Panc1 (cell line): ENCODE results near the gene GPR137B. TPM values are rescaled to one million over a fixed set of nuclear protein-coding genes. Genes with fewer than 3 reads are reported as not detected.
"Not testable (repeated sequence)": the region's sequence is repeated elsewhere in the genome, so short reads cannot be mapped to it uniquely, and the experiment has no call there.

Source experiments
- ATAC-seq: fragments of 200-7000 bp; cut with Tn5 transposase; 2 replicates; pipeline ENCODE4 v1.9.1; 2020; ENCODE audit warnings: mild to moderate bottlenecking, moderate library complexity
- BruUV-seq: library from RNA; stranded (reverse); fragments of 400-500 nt; replicated peaks from 2 replicates; lab custom pipeline; 2021; lab: Mats Ljungman, UMichigan
- CTCF ChIA-PET: fragments of 300-600 bp; sonication (Branson Sonifier 250); formaldehyde crosslinking; loops from one replicate; lab custom pipeline; 2022; ENCODE audit warnings: antibody characterized with exemption; lab: Charles Lee
- POLR2A ChIA-PET: fragments of 300-600 bp; sonication (Branson Sonifier 250); formaldehyde crosslinking; loops from one replicate; lab custom pipeline; 2022; ENCODE audit warnings: antibody characterized with exemption; lab: Charles Lee
- DNase-seq: peaks from one replicate; pipeline ENCODE4 v3.0.0-alpha.2; 2010; ENCODE audit warnings: low read depth, low spot score
- H3K27ac ChIP-seq: 2 replicates; pipeline ENCODE4 v1.5.1; 2011; ENCODE audit warnings: mild to moderate bottlenecking, low read length, inconsistent platforms
- H3K27me3 ChIP-seq: fragments of 200-500 bp; sonication (Bioruptor generic); 2 replicates; pipeline ENCODE4 v1.6.0; 2014; ENCODE audit warnings: low read length, inconsistent platforms; ENCODE audit not compliant: control insufficient read depth, insufficient read depth
- H3K36me3 ChIP-seq: fragments of 200-500 bp; sonication (Bioruptor generic); 2 replicates; pipeline ENCODE4 v1.5.1; 2014; ENCODE audit warnings: inconsistent platforms, mild to moderate bottlenecking, low read length, moderate library complexity; ENCODE audit not compliant: control insufficient read depth, insufficient read depth
- H3K4me1 ChIP-seq: 2 replicates; pipeline ENCODE4 v1.5.1; 2011; ENCODE audit warnings: inconsistent platforms, mild to moderate bottlenecking, low read length, moderate library complexity; ENCODE audit not compliant: control insufficient read depth, insufficient read depth
- H3K4me3 ChIP-seq, 2 experiments: 2 replicates each; pipeline ENCODE4 v1.5.1; 2011 to 2012; ENCODE audit warnings: low read depth in 2 of 2, low read length in 2 of 2, mild to moderate bottlenecking in 2 of 2, inconsistent platforms in 1 of 2, moderate library complexity in 1 of 2
- H3K9me3 ChIP-seq: fragments of 200-500 bp; sonication (Bioruptor generic); 2 replicates; pipeline ENCODE4 v1.5.1; 2014; ENCODE audit warnings: low read depth, mild to moderate bottlenecking, inconsistent platforms, low read length, moderate library complexity; ENCODE audit not compliant: control insufficient read depth, insufficient read depth
- CTCF ChIP-seq: fragments of 450-650 bp; IDR thresholded peaks from 2 replicates; pipeline ENCODE4 v1.5.1; 2017; ENCODE audit warnings: mild to moderate bottlenecking
- POLR2AphosphoS5 ChIP-seq: IDR thresholded peaks from 2 replicates; pipeline ENCODE4 v1.6.1; 2012; ENCODE audit warnings: mild to moderate bottlenecking, low read depth, low read length, moderate library complexity
- SIN3A ChIP-seq: IDR thresholded peaks from 2 replicates; pipeline ENCODE4 v1.6.1; 2012; ENCODE audit warnings: low read depth, mild to moderate bottlenecking, low read length, moderate library complexity, borderline replicate concordance; ENCODE audit not compliant: insufficient read depth
- TCF7L2 ChIP-seq: IDR thresholded peaks from 2 replicates; pipeline ENCODE4 v1.6.1; 2011; ENCODE audit warnings: mild to moderate bottlenecking, low read depth, low read length, inconsistent platforms
- in situ Hi-C: cut with HindIII; loops from 2 replicates; pipeline ENCODE4 v1.10.0; 2016; ENCODE audit warnings: low sequenced_read_pairs, low pct_unique_long_range_greater_than_20kb
- intact Hi-C: fragments of 100-400 bp; cut with micrococcal nuclease; formaldehyde crosslinking; loops from one replicate; pipeline ENCODE4 v1.10.0; 2022; ENCODE audit not compliant: unreplicated experiment
- total RNA-seq: library from RNA; stranded (reverse); gene quantifications from one replicate; pipeline ENCODE4 v1.2.1, GENCODE V29; 2021; ENCODE audit not compliant: unreplicated experiment
- TF ChIP-seq, protein P1 (sequence below), 2 experiments: IDR thresholded peaks; 2 replicates each; pipeline ENCODE4 v1.6.1; 2011 to 2012; ENCODE audit warnings: low read depth in 2 of 2, control low read depth in 1 of 2, low read length in 1 of 2, mild to moderate bottlenecking in 1 of 2, moderate library complexity in 1 of 2; ENCODE audit not compliant: insufficient read depth in 1 of 2

Gene GPR137B
- total RNA-seq, 1 experiment from 2014 or later, result 25.3 TPM

DNA sequence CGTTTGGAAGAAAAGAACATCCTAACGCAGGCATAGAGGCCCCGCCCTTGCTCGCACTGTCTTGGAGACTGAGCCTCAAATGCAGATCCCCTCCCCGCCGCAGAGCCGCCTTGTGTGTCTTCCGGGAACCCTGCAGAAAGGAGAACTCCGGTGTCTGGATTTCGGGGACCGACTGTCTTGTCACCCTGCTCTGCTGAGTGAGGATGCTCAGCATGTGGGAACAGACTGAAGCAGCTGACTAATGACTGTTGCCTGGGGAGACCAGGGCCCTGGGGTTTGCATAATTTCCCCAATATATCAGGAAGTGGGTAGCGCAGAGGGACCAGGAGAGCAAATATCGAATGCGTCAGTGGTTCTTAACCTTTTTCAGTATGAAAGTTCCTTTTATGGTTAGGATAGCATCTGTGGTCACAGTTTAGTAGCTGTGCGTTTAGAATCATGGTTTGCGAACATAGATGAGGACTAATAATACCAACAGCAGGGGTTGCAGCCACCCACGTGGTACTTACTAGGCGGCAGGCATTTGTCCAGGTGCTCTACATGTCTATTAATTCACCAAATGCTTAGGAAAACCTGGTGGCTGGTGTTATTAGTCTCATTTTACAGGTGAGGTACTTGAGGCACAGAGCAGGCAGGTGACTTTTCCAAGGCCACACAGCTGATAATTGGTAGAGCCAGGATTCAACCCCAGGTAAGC is 14.3 kb downstream of the GPR137B start:
- BruUV-seq, result no TSS peak
- no peak for TF ChIP-seq CTCF
- TF ChIP-seq, protein P1, sequence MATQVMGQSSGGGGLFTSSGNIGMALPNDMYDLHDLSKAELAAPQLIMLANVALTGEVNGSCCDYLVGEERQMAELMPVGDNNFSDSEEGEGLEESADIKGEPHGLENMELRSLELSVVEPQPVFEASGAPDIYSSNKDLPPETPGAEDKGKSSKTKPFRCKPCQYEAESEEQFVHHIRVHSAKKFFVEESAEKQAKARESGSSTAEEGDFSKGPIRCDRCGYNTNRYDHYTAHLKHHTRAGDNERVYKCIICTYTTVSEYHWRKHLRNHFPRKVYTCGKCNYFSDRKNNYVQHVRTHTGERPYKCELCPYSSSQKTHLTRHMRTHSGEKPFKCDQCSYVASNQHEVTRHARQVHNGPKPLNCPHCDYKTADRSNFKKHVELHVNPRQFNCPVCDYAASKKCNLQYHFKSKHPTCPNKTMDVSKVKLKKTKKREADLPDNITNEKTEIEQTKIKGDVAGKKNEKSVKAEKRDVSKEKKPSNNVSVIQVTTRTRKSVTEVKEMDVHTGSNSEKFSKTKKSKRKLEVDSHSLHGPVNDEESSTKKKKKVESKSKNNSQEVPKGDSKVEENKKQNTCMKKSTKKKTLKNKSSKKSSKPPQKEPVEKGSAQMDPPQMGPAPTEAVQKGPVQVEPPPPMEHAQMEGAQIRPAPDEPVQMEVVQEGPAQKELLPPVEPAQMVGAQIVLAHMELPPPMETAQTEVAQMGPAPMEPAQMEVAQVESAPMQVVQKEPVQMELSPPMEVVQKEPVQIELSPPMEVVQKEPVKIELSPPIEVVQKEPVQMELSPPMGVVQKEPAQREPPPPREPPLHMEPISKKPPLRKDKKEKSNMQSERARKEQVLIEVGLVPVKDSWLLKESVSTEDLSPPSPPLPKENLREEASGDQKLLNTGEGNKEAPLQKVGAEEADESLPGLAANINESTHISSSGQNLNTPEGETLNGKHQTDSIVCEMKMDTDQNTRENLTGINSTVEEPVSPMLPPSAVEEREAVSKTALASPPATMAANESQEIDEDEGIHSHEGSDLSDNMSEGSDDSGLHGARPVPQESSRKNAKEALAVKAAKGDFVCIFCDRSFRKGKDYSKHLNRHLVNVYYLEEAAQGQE (IDR thresholded peaks at IDR 0.05; ENCODE audit: insufficient read depth in 1 of 2, low read depth in 2 of 2, low read length in 1 of 2), result no peak
- TF ChIP-seq TCF7L2, result no peak
- no peak for TF ChIP-seq SIN3A
- no peak for TF ChIP-seq POLR2AphosphoS5
- in situ Hi-C loops, result no loop called here
- Histone ChIP-seq H3K36me3 (no peaks in the 10 kb centered on the region), H3K4me3 (no peak overlapping the region), H3K27ac (no peak overlapping the region), H3K9me3 (0 out of 2 replicates have a peak, but pooled peaks cover 4% of the 10 kb centered on the region), H3K27me3 (no peaks in the 10 kb centered on the region), H3K4me1 (no peaks in the 10 kb centered on the region)
- no peak for ATAC-seq
- ChIA-PET CTCF (no interaction called here), POLR2A (no interaction called here)
- no peak for DNase-seq
- intact Hi-C loops, result no loop called here

DNA sequence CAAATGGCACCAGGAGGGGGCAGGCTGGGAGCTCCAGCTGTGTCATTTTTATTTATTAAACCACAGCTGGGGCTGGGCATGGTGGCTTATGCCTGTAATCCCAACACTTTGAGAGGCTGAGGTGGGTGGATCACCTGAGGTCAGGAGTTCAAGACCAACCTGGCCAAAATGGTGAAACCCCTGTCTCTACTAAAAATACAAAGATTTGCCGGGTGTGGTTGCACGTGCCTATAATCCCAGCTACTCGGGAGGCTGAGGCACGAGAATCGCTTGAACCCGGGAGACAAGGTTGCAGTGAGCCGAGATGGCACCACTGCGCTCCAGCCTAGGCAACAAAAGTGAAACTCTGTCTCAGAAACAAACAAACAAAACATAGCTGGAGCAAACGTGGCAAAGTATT is 15.7 kb downstream of the GPR137B start:
- intact Hi-C loops, H3K27ac ChIP-seq, in situ Hi-C loops, H3K4me3 ChIP-seq, BruUV-seq, DNase-seq, H3K9me3 ChIP-seq, H3K36me3 ChIP-seq, POLR2A ChIA-PET, H3K4me1 ChIP-seq, H3K27me3 ChIP-seq: not testable (repeated sequence)
- CTCF ChIA-PET, result interaction anchor here (0.6 kb wide), 1 partner anchor 12 kb away, joined by 11 read pairs; no protein-coding TSS in a partner anchor
- ATAC-seq, result peak; percentile 52; the same call in 1 of the 2 replicates

- Histone ChIP-seq H3K36me3 (no peaks in the 10 kb centered on the region), H3K27me3 (no peaks in the 10 kb centered on the region), H3K4me1 (no peaks in the 10 kb centered on the region), H3K4me3 (no peak overlapping the region), H3K27ac (no peak overlapping the region), H3K9me3 (peaks cover 4% of the 10 kb centered on the region; the same call in 1 of the 2 replicates)
- intact Hi-C loops (no loop called here), in situ Hi-C loops (no loop called here)
- POLR2A ChIA-PET, result no interaction called here
- no TSS peak for BruUV-seq
- DNase-seq, result no peak
- CTCF ChIA-PET, result no interaction called here
- ATAC-seq, result no peak
- TF ChIP-seq SIN3A (no peak), TCF7L2 (no peak), CTCF (no peak), POLR2AphosphoS5 (no peak)
- TF ChIP-seq, protein P1 (IDR thresholded peaks at IDR 0.05; ENCODE audit: insufficient read depth in 1 of 2, low read depth in 2 of 2, low read length in 1 of 2), result no peak
Measured at GRCh38 chr1:236158719-236159118, 16.4 kb downstream of the GPR137B start.
